GM12865 (cell line): ENCODE data around the gene GJB3.
"Not testable (repeated sequence)": the region's sequence is repeated elsewhere in the genome, so short reads cannot be mapped to it uniquely, and the experiment has no call there.

Source experiments
- DNase-seq: peaks from one replicate; pipeline ENCODE4 v3.0.0; 2010; ENCODE audit warnings: low read depth
- H3K4me3 ChIP-seq: 2 replicates; pipeline ENCODE4 v1.5.1; 2011; ENCODE audit warnings: mild to moderate bottlenecking, low read depth, low read length, control low read depth
- CTCF ChIP-seq: IDR thresholded peaks from 2 replicates; pipeline ENCODE4 v1.5.1; 2011; ENCODE audit warnings: low read length, control low read depth, low read depth, inconsistent platforms; ENCODE audit not compliant: insufficient read depth; ENCODE audit errors: missing control alignments

The GJB3 gene

GRCh38 chr1:34771573-34772371 is 9.2 kb upstream of the GJB3 start:
- DNase-seq = no peak
- no peak overlapping the region for H3K4me3 ChIP-seq
- TF ChIP-seq CTCF = no peak

GRCh38 chr1:34773114-34773513 is 7.9 kb upstream of the GJB3 start:
- not testable (repeated sequence) for H3K4me3 ChIP-seq, DNase-seq

GRCh38 chr1:34774957-34775356 is 6.1 kb upstream of the GJB3 start:
- H3K4me3 ChIP-seq = no peak overlapping the region
- DNase-seq = no peak
- TF ChIP-seq CTCF = no peak

- no peak overlapping the region for H3K4me3 ChIP-seq
- TF ChIP-seq CTCF = no peak
- no peak for DNase-seq
Observed at GRCh38 chr1:34776911-34777310, 4.1 kb upstream of the GJB3 start.

GRCh38 chr1:34777519-34778321 is 3.3 kb upstream of the GJB3 start:
- no peak for DNase-seq
- no peak overlapping the region for H3K4me3 ChIP-seq

GRCh38 chr1:34778381-34778780 is 2.6 kb upstream of the GJB3 start:
- H3K4me3 ChIP-seq = no peak overlapping the region
- TF ChIP-seq CTCF = no peak
- DNase-seq = no peak

More at GRCh38 chr1:34777519-34778321, 3.3 kb upstream of the GJB3 start:
- no peak for TF ChIP-seq CTCF

- H3K4me3 ChIP-seq = no peak overlapping the region
- no peak for DNase-seq
- no peak for TF ChIP-seq CTCF
Observed at GRCh38 chr1:34779005-34779404, 2.0 kb upstream of the GJB3 start.
